OCI-LY3 (cell line): ENCODE data around the gene NMRK1.

Experiments used
- EZH2phosphoT487 ChIP-seq: fragments of 200-600 bp; shearing (Covaris generic); IDR thresholded peaks from 2 replicates; pipeline ENCODE4 v1.6.1; 2018; ENCODE audit warnings: antibody characterized with exemption, mixed run types, low read depth
- TF ChIP-seq, protein P1 (sequence below): fragments of 200-600, 300-600 bp; sonication (generic); IDR thresholded peaks from 2 replicates; pipeline ENCODE4 v1.5.1; 2014; ENCODE audit warnings: antibody characterized with exemption, low read length, low read depth

DNA sequence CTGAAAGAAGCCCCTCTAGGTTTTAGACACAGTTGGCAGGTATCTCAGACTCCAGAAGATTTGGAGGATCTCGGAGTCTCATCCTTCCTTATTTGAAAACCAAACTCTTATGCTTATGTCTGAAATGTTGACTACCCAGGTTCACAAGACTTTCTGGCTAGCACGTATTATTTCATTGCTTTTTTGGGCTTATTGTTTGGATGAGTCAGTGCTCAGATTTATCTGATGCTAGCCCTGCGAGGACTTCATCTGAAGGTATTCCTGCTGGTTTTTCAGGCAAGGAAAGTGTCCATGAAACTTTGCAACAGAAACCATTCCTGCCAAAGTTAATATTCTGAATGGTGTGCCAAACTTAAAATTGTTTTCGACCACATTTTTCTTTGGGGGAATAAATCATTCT is 8.8 kb upstream of the NMRK1 start:
- no peak for TF ChIP-seq EZH2phosphoT487
- TF ChIP-seq, protein P1, sequence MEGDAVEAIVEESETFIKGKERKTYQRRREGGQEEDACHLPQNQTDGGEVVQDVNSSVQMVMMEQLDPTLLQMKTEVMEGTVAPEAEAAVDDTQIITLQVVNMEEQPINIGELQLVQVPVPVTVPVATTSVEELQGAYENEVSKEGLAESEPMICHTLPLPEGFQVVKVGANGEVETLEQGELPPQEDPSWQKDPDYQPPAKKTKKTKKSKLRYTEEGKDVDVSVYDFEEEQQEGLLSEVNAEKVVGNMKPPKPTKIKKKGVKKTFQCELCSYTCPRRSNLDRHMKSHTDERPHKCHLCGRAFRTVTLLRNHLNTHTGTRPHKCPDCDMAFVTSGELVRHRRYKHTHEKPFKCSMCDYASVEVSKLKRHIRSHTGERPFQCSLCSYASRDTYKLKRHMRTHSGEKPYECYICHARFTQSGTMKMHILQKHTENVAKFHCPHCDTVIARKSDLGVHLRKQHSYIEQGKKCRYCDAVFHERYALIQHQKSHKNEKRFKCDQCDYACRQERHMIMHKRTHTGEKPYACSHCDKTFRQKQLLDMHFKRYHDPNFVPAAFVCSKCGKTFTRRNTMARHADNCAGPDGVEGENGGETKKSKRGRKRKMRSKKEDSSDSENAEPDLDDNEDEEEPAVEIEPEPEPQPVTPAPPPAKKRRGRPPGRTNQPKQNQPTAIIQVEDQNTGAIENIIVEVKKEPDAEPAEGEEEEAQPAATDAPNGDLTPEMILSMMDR, result no peak
